ENCODE measurements around the gene HS3ST4.
A peak's percentile ranks its signal among the peaks of the same experiment; 100 is the strongest.

HS3ST4 gene

DNA sequence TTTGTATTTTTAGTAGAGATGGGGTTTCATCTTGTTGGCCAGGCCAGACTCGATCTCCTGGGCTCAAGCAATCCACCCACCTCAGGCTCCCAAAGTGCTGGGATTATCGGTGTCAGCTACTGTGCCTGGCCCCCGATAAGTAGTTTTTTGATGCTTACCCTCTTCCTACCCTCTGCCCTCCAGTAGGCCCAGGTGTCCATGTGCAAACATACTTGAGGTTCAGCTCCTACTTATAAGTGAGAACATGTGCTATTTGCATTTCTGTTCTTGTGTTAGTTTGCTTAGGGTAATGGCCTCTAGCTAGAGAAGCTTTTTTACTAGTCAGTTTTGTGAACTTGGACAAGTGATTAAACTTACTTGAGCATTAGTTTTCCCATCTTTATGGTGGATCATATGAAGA is 136.8 kb downstream of the HS3ST4 start:
- DNase-seq, result no peak

DNA sequence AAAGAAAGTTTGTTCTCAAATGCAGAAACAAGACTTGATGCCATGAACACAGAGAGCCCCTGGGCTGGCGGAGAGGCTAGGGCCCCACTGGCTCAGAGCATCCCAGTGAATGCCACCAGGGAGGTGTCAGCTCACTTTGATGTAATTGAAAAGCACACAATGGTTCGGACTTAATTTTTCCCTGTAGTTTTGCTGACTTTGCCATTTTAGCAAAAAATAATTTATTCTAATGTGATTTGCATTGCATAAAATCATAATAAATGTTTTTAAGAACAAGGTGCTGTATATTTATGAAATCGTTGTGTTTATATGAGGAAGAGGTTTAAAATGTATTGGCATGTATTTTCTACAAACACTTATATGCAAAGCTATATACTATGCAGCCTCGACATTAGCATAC is 140.5 kb downstream of the HS3ST4 start:
- peak; percentile 65 to 72 for DNase-seq

DNA sequence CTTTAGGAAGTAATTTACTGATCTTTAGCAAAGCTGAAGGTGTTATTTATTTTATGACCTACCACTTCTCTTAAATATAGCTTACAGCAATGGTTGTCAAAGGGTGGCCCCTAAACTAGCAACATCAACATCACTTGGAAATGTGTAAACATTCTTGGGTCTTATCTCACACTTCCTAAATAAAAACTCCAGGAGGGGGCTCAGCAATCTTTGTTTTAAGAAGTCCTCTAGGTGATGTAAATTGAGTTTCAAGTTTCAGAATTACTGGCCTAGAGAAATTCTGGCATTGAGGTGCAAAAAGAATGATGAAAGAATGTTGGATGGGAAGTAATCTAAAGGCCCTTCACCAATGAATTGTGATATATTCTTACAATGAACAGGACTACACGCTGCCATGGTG is 142.3 kb downstream of the HS3ST4 start:
- no peak for DNase-seq

DNA sequence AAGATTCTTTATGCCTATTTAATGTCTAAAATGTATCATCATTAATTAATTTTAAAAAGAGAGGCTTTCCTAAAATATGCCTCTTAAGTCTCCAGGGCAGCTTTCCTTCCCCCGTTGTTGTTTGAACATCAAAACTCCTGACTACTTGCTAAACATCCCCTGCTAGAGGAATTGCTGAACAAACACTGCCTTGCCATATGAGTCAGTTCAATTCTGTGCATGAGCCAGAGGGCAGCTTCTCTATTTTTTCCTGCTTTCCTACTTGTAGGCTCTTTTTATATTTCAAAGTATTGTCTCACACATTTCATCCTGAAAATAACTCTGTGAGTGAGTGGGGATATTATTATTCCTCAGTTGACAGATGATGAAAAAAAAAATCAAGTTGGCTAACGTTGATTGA is 143.4 kb downstream of the HS3ST4 start:
- no peak for DNase-seq

DNA sequence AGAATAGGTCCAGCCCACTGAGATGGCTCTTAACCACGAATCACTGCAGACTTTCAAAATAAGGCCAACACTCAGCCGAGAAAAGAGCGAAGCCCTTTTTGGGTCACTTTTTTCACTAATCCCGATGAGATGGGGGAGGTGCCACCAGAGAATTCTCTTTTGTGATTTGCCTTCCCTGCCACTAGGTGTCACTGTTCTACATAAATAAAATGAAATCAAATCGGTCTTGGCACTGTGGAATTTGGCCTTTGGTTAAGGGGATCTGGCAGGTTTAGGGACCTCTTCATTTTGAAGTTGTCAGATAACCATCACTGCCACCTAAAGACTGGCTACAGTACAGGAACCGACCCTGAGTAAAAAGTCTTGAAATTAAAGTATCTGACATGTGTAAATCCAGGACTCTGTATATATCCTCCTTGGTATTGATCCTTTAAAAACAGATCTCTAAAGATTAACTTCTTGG is 147.0 kb downstream of the HS3ST4 start:
- peak; percentile 48 to 81 for DNase-seq

DNA sequence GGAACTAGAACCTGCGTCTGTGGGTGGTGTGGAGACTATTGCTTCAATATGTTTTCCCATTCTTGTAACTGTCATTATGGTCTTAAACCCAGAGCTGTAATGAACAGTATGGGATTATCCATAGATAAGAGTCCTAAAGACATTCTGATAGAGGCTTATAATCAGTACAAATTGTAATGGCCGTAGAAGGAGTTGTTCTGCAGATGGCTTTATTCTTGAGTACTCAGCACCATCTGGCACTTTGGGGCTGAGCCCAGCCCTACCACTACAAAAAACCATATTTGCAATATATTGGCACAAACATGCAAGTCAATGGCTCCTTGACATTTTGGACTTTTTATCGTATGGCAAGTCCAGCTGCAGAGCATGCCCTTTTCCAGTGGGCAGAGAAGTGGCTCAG is 150.0 kb downstream of the HS3ST4 start:
- no peak for DNase-seq

DNA sequence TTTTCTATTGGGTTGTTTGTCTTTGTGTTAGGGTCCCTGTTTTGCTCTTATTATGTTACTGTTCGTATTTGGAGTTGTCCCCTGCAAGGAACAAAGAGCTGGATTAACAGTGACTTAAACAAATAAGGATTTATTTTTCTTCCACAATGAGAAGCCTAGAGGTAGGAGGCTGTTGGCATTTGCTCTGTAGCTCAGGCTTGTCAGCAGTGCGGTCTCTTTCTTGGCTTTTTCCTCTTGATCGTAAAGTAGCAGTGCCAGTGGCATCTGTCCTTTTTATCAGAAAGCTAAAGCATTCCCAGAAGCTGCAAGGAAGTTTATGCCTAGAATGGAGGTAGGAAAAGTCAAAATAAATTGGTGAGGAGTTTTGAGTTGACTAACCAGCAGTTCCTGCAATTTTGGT is 154.1 kb downstream of the HS3ST4 start:
- no peak for DNase-seq

DNA sequence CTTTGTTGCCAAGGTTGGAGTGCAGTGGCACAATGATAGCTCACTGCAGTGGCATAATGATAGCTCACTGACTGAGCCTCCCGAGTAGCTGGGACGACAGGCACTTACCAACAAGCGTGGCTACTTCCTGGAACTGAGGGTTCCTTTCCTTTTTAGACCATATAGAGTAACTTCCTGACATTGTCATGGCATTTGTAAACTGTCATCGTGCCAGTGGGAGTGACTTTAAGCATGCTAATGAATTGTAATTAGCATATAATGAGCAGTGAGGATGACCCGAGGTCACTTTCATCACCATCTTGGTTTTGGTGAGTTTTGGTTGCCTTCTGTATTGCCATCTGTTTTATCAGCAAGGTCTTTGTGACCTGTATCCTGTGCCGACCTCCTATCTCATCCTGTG is 162.4 kb downstream of the HS3ST4 start:
- DNase-seq, result no peak

DNA sequence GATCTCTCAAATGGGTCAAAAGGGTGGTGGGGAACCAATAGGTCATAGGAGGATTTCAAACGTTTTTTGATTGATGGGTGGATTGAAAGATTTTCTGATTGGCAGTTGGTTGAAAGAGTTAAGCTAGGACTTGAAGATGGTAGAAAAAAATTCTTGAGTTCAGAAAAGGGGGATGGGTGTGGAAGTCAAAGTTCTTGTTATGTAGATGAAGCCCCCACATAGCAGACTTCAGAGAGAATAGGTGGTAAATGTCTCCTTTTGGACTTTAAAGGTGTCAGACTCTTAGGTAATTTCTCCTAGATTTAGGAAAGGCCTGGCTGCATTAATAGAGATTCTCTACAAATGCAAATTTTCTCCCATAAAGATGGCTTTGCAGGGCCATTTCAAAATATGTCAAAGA is 163.3 kb downstream of the HS3ST4 start:
- DNase-seq, result no peak

DNA sequence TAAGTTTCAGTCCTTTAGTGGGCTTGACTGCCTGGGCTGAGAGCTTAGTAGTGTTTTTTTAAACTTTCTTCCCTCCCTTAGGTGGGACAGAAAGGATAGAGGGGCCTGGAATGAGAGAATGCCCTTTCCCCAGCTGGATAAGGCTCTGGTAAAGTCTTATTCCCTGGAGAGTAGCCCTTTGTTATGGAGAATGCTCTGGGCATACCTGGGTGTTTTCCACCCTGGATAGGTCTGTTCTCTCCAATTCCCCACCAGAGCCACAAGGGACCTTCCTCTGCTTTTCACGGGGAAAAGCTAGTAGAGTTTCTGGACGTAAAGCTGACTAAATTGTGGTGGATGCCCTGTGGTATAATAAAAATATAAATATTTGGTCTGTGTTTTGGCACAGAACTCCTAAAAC is 164.1 kb downstream of the HS3ST4 start:
- DNase-seq, result no peak

DNA sequence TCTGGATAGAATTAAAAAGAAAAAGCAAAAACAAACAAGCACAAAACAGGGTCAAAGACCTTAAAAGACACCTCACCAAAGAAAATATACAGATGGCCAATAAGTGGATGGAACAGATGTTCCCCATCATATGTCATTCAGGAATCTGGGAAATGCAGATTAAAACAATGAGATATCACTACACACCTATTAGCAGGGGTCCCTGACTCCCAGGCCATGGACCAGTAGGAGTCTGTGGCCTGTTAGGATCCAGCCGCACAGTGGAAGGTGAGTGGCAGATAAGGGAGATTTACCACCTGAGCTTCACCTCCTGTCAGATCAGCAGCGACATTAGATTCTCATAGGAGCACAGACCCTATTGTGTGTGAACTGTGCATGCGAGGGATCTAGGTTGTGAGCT is 167.9 kb downstream of the HS3ST4 start:
- no peak for DNase-seq

DNA sequence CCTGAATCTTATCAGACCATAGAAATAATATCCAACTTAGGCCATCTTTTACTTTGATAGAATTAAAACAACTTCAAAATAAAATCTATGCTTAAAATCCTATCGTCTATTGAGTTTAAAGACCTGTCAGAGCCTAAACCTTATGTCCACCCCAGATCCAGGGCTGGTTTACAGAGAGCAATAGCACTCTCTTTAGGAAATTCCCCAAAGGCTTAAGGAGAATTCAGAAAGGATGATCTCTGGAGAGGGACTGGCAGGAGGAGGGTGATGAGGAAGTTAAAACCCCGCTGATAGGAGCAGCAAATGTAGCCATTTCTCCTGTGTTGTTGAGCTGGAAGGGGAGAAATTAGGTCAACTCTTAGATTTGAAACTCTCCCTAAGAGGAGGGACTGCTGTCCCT is 175.3 kb downstream of the HS3ST4 start:
- DNase-seq, result no peak

DNA sequence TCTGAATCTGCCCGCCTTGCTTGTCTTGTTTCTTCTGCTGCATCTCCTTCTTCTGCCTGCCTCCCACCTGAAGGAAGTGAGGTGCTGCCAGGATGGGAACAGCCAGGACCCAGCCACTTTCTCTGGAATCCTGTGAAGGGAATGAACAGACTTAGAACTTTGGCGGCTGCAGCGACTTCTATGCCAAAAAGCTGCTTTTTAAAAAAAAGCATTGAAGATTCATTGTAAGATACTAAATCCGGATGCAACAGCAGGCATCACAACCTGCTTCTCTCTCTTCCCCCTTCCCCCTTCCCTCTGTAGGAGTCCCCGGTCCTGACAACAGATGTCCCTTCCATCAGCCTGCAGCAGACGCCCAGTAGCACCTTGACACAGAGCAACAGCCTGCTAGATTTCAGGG is 176.3 kb downstream of the HS3ST4 start:
- DNase-seq, result no peak

DNA sequence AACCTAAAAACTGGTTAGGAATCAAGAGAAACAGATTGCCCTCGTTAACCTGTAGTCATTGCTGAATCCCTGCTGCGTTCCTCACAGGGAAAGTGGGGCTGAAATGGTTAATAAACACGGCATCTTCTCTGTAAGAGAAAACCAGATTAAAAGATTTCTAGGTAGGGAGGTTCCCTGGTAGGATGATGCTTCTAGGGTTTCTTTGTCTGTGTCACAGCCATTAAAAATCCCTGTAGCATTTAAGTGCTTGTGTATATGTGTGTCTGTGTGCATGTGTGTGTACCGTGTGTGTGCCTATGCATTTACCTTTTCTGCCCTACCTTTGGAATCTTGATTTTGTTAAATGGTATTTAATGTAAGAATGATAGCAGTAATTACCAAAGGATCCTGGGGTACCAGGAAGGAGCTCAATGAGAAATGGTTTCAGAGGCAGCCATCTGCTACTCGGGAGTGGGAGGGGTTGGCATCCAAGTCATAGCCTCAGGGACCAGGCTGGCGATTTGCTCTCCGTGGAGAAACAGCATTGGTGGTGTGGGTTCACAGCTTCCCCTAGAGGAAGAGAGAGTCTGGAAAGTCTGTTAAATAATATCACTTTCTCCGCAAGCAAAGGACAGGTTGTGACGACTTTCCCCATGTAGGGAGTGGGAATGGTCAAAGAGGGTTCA is 177.1 kb downstream of the HS3ST4 start:
- no peak for DNase-seq

DNA sequence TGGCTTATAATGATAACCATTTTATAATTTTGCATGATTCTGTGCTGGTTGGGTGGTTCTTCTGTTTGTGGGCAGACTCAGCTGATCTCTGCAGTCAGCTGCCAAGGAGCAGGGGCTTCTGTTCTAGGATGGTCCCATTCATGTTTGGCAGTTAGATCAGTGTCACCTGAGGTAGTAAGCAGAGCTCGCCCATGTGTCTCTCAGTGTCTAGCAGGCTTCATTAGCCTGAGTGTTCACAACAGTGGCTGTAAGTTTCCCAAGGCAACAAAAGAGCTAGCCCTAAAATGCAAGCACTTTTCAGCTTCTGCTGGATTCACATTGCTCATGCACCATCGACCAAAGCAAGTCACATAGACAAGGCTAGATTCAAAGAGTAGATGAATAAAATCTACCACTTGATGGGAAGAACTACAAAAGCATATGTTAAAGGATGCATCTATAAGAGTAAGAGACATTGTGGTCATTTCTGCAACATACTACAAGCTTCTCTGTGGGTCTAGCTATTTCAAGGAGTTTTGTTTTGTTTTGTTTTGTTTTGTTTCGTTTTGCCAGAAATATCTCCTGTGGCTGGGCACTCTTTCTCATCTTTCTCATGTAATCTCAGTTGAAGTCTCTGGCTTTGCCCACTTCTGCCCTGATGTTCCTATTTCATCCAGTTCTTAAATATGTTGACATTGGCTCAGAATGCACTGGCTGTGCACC is 180.8 kb downstream of the HS3ST4 start:
- DNase-seq, result no peak

DNA sequence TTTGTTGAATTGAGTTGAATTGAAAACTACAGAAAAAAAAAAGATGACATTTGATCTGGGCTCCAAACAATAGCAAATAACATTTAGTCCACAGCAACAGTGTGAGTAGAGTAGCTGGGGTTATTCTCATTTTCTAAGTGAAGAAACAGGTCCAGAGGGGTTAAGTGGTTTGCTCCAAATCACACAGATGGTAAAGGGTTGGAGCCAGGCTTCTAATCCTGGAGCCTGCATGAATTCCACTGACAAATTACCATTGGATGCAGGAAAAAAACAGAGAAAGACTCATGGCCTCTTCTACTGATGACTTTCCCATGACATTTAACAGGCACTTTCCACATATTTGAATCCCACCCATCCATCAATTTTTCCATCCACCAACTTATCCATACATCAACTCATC is 182.4 kb downstream of the HS3ST4 start:
- DNase-seq, result no peak

DNA sequence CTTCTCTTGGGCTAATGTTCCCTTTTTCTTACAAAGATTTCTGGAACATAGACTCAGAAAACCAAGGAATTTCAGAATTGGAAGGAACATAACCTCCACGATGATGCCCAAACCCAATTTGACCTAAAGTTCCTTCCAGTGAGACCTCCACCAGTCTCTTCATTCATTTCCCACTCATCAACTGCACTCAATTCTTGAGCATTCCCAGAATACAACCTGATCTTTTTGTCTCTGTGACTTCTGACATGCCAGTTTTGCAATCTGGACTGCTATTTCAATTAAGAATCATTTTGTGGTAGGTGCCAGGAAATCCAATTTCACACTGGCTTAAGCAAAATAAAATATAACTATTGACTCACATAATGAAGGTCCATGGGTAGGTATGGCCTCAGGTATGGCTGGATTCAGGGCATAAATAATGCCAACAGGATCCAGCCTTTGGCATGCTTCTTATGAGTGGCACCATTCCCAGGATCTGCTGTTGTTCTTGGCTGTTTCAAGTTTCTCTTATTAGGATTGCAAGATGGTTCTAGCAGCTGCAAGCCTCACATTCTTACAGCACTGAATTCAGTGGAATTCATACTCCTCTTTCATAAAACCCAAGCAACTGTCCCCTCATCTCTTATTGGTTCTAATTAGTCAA is 184.3 kb downstream of the HS3ST4 start:
- no peak for DNase-seq

DNA sequence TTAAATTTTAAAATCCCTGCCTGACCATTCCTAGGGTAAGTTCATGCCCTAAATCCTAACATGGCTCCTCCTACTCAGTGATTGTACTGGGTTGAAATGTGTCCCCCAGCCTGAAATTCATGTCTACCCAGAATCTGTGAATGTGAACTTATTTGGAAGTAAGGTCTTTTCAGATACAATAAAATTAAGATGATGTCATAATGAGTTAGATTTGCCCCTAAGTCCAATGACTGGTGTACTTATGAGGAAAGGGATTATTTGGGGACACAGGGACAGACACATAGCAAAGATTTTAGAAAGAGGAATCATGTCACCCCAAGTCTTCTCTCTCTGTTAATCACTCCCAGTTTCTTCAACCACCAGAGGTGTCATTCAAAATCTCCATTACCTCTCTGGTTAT is 185.3 kb downstream of the HS3ST4 start:
- no peak for DNase-seq

DNA sequence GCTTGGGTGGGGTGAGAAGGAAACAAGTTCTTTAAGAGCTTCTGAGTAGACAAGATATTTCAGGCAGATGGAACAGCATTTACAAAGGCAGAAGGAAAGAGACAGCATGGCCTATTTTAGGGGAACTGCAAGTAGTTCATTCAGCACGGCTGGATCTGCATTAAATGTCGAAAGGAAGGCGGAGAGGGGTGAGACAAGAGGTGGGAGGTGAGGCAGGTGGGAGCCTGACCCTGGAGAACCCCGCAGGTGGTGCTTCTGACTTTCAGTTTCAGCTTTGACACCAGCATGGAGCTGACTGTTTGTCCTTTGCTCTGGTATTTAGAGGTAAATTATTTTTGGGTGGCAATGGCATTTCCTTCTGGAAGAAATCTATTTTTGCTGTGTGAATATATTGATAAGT is 194.8 kb downstream of the HS3ST4 start:
- no peak for DNase-seq

DNA sequence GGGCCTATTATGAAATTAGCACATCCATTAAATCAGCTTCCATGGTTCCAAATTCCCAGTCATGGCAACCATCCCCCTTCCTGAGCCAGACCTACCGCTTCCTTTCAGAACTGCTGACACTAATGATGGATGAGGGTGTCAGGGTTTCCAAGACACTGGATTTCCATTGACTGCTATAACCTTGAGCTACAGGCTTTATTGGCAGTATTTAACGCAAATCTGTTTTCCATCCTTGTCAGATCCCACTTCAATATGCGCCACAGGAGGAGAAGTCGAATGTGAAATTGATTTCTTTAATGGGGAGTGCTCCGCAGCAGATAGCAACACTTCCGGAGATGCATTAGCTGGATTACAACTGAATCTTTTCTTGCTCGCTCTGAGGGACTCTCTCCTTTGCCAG is 197.1 kb downstream of the HS3ST4 start:
- DNase-seq, result no peak

DNA sequence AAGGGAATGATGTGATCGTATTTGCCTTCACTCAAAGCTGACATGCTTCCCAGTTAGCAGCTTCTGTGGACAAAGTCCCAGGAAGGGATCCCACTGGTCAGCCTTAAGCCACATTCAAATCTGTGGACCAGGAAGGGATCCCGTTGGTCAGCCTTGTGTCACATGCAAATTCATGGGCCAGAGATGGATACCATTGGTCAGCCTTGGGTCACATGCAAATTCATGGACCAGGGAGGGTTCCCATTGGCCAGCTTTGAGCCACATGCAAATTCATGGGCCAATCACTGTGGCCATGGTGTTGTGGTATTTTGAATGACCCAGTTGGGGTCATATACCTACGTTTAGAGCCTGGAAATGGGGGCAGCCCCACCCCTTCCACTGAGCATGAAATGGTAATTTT is 201.6 kb downstream of the HS3ST4 start:
- peak in 1 of 2 experiments; percentile 15 for DNase-seq

DNA sequence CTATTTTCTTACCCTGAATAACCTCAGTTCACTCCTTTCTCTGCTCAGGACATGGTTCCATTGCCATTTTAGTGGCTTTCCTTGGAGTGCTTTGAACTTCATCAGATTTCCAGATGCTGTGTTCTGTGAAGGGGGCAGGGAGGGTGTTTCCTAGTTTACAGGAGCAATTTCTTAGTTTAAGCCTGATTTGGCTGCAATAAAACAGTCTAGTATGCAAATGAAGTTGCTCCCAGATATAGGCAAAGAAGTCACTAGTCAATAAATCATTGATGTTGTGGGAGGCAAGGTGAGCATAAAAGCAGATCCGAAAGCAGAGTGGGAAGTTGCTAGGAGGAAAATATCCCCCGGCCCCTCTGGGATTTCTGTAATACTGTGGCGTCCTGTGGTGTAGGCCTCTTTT is 202.3 kb downstream of the HS3ST4 start:
- DNase-seq, result peak; percentile 36 to 62

DNA sequence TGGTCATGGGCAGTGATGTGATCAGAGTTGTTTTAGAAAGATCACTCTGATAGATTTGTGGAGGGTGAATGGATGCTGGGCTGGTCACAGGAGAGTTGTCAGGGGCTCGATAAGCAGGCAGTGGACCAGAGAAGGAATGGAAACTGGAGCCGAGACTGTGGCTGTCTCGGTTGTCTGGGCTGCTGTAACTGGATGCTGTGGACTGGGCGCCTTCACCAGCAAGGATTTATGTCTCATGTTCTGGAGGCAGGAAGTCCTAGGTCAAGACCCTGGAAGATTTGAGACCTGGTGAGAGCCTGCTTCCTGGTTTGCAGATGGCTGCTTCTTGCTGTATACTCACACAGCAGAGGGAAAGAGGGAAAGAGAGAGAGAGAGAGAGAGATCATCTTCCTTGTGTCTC is 203.6 kb downstream of the HS3ST4 start:
- no peak for DNase-seq

DNA sequence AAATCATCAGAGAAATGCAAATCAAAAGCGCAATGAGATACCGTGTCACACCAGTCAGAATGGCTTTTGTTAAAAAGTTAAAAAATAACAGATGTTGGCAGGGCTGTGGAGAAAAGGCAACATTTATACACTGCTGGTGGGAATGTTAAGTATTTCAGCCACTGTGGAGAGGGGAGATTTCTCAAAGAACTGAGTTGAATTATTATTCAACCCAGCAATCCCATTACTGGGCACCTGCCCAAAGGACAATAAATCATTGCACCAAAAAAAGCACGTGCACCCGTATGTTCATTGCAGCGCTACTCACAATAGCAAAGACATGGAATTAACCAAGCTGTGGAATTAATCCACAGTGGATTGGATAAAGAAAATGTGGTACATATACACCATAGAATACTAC is 204.7 kb downstream of the HS3ST4 start:
- DNase-seq, result no peak
